CMK (cell line): Measurements from ENCODE around the gene TMEM250.
"Not testable (repeated sequence)": the region's sequence is repeated elsewhere in the genome, so short reads cannot be mapped to it uniquely, and the experiment has no call there.

Experiments used
- DNase-seq: peaks from one replicate; pipeline ENCODE4 v3.0.0-alpha.2; 2010; ENCODE audit warnings: low read depth

Gene TMEM250

DNA sequence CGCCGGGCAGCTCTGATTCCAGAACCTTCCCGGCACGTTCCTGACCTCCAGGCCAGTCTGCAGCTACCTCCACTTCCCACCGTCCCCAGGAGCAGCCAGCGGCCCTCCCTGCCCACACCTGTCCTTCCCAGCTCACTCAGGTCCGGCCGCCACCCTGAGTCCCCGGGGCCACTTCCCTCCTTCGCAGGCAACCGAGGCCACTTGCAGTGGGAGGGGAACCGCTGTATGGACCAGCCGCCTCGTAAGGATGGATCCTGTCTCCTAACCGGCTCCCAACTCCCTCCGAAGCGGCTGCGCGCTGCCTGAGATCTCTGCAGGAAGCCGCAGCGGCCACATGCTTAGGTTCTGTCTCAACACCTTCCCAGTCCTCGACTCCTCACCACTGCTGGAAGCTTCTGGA, 7.5 kb downstream of the TMEM250 start:
- no peak for DNase-seq

DNA sequence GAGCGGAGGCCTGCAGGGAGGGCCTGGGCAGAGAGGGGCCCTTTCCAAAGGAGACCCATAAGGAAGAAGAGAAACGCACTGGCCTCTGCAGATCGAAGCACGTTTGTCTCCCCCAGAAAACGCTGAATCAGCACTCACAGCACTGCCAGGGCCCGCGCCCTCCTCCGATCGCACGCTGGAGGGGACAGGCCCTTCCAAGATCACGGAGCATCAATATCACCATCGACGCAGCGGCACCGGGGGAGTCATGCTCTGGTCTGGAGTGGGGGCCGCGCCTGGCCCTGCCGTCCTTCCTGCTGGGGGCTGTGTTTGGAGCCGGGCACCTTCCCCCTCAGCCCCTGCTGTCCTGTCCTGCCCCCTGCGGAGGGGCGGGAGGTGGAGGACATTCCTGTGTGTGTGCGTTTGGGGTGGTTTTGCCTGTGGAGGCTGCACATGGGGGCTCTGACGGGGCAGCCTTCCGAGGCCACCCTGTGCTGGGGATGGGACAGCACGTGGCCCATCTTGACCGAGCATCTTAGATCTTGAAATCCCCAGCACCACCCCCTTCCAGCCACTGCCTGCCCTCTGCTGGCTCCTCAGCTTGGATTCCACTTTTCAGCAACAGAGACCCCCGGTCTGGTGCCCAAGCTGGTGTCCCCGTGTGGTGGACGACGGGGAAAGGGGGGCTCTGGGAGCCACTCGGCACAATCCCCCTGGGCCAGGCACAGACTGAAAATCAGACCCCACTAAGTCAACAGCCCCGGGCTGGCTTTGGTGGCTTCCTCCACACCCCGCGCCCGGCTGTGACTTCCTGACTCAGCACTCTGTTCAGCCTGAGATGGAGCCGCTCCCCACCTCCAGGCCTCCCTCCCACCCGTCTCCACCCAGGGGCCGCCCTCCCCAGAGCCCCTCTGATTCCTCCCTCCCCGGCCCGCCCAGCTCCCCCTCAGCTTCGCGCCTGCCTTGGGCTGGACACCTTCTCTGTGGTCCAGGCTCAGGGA, 8.3 kb downstream of the TMEM250 start:
- no peak for DNase-seq

DNA sequence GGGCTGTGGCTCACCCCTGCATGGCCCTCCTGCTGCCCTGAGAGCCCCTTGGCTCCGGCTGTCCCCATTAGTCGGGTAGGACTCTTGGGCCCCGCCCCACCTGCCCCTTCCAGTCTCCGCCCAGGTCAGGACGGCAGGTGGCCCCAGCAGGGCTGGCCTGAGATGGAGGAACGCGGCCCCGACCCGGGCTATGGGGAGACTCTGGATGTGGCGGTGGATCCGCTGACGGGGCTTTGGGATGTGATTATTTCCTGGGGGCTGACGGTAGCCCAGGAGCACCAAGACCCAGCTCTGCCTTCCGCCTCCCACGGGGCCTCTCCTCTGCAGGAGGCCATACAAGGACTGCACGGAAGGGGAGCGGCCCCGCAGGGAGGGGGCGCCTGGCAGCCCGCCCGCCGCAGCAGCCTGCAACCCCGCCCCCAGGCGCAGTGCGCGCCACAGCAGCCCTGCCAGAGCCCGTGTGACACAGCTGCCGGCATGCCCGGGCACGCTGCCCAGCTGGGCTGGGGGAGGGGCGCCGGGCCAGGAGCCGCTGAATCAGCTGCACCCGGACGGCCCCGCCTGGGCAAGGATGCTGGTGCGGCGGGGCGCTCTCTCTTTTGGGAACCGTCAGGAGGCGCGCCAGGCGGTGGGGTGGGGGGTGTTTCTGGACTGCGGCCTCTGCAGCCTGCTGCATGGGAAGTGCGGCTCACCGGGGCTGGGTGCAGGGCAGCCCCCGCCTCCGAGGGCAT, 9.2 kb downstream of the TMEM250 start:
- DNase-seq = peak; percentile 87

DNA sequence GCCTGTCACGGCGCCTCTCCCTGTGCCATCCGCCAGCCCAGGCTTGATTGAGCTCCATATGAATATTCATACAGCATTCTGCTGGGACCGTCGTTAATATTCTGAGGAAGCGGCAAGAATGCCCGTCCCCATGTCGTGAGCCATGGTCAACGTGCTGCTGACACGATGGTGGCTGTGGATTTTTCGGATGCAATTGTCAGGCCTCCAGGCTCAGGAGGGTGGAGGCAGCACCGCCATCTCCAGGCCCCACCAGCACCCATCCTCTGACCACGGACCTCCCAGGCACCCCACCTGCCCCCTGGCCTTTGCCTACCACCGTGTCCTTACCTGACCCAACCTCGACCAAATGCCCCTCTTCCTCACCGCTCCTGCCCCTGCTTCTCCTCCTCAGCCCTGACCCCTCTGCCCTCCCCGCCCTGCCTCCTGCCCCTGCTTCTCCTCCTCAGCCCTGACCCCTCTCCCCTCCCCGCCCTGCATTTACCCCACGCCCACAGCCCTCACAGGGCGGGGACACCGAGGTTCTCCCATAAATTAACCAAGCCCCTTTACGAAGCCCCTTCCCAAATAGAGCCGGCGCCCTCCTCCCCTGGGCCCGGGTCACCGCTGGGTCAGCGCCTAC, 9.9 kb downstream of the TMEM250 start:
- no peak for DNase-seq

DNA sequence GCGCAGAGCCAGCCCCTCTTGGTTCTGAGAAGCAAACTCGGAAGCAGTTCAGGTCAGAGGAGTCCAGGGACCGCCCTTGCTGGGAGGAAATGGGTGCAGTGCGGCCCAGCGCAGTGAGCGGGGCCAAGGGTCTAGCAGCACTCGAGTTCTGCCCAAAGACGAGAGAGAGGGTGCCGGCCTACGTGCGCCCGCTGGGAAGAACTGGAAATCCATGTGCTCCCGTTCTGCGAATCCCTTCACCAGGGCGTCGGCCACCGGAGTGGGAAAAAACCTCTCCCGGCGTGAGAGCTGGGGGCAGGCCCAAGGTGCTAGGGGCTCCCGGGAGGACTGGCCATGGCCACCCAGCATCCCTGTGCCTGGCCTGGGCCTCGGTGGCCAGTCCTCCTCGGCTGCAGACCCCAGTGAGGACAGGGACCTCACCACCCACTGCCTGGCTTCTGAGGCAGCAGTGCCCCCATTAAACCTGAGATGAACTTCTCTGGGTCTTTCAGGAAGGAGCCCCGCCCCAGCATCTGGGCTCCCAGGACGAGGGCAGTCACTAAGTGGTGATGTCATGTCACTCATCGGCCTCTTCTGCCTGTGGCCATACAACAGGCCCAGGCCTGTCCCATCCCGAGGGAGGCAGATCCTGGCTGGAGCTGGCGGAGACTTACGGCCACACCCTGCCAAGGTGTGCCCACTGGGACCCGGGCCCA, 10.6 kb downstream of the TMEM250 start:
- DNase-seq = no peak

DNA sequence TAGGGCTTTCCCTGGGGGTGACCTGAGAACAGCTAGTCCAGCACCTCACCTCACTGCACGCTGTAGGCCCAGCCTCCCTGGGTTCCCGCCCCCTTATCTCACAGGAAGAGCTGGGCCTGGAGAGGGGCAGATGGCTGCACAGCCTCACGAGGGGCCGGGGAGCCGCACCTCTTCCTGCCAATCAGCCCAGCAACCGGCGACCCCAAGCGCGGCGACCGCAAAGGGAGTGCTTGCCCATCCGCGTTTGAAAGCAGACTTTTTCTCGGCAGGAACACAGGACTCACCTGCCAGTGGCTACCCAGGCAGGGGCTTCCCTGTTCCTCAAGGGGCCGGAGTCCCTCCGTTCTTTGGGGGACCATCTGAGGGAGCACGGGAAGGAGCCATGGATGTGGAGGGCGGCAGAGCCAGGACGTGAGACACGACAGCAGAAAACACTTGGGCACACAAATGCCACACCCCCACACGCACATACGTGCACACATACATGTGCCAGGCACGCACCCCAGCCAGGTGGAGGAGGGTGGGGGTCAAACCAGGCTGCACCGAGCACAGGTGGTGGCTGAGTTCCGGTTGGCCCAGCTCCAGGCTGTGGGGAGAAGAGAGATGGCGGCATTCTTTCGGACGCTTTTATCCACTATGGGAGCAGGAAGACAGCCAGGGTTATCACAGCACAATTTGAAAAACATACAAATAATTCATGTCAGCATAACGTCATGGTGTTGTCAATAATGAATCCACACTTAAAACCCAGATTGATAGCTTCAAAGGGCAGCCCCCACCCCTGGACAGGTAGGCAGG, 11.3 kb downstream of the TMEM250 start:
- DNase-seq = peak; percentile 88

DNA sequence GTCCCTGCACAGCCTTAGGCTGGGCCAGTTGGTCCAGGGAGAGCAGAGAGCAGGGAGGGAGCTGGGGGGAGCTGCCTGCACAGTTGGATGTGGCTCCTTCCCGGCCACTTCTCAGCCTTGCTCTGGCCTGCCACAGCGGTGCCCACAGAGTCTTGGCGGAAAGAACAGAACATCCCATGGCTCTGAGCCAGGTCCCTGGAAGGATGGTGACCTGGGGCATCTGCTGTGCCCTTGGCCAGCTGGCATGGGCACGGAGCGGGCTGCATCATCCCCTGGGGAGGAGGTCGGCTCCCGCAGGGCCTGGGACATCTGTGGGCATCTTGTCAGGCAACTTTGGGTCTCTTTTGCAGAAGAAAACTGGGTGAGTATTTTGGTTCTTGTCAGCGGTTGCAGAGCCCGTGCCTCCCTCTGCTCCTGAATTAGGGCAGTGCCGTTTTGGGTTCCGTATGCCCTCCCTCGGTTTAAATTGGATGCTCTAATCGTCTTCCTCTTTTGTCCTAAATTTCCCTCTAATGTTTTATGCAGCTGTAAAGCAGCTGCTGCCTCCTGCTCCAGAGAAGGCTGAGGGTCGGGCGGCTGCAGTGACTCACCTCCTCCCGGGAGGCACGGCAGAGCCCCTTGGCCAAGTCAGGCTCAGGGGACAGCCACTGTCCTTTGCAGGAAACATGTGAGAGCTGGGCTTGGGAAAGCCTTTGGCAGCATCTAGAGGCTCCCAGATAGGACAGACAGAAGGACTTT, 13.1 kb downstream of the TMEM250 start:
- no peak for DNase-seq

DNA sequence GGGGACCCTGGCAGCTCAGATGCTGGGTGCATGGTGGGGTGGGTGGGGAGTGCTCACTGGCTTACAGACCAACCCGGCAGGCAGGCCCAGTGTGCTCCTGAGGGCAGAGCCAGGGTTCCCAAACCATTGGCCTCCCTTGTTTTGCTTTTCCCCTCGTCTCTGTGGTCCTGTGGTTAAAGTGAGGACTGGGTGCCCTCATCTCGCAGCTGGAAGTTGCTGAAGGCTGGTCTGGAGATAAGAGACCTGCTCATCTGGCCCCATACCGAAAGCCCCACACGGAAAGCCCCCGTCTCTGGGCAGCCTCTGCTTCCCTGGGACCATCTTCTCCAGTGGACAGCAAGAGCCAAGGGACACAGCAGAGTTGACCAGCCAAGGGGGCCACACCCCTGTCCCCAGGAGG, 13.8 kb downstream of the TMEM250 start:
- no peak for DNase-seq

DNA sequence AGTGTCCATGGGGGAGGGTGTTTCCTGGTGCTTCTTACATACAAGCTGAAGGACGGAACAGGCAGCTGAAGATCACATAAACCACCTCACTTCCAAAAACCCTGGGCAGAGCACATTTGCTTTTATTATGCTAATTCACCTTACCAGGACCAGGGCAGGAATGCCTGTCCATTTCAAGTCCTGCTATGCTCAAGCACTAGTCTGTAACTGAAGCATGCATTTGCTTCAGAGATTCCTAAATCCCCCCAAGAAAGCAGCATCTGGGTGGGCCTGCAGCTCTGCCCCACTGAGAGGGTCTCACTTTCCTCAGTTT, 14.2 kb downstream of the TMEM250 start:
- no peak for DNase-seq

DNA sequence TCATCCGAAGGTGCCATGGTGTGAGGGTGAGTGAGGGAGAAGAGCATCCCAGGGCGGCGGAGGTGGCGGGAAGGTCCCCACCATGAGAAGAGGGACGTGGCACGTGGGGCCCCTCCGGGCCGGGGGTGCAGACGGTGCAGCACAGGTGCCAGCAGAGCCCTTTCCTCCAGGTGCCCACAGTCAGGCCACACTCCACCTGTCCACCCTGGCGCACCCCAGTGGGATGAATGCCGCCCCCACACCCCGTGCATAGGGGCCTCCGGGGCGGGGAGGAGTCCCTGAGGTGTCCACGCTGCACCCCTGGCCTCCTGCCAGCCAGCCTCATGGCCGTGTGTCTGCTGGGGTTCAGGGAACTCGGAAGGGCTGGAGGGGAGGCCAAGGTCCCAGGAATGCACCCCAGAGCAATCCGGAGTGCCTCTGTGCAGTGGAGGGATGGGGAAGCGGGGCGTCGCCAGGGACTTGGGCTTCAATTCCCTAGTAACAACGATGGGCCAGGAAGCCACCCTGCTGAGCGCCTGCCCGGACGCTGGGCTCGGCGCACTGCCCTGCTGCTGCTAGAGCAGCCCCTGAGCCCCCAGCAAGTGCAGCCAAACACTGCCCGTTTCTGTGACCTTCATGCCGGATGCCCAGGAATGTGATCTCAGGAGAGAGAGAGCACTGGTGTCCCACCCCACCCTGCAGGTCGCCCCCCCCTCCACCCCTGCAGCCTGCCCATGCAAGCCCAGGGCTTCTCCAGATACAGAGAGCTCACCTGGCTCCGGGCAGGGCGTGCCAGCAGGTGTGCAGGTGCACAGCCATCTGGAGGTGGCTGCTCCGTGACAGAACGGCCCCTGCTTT, 14.8 kb downstream of the TMEM250 start:
- no peak for DNase-seq

DNA sequence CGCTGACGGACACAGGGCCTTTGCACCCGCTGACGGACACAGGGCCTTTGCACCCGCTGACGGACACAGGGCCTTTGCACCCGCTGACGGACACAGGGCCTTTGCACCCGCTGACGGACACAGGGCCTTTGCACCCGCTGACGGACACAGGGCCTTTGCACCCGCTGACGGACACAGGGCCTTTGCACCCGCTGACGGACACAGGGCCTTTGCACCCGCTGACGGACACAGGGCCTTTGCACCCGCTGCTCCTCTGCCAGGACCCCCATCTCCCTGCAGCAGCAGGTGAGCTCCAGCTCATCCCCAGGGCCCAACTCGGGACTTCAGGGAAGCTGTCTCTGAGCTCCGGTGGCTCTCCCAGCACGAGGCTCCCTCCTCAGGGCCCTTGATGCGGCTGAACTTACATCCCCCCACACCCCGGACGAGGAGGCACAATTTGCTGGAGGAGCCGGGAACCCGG, 17.0 kb downstream of the TMEM250 start:
- not testable (repeated sequence) for DNase-seq

DNA sequence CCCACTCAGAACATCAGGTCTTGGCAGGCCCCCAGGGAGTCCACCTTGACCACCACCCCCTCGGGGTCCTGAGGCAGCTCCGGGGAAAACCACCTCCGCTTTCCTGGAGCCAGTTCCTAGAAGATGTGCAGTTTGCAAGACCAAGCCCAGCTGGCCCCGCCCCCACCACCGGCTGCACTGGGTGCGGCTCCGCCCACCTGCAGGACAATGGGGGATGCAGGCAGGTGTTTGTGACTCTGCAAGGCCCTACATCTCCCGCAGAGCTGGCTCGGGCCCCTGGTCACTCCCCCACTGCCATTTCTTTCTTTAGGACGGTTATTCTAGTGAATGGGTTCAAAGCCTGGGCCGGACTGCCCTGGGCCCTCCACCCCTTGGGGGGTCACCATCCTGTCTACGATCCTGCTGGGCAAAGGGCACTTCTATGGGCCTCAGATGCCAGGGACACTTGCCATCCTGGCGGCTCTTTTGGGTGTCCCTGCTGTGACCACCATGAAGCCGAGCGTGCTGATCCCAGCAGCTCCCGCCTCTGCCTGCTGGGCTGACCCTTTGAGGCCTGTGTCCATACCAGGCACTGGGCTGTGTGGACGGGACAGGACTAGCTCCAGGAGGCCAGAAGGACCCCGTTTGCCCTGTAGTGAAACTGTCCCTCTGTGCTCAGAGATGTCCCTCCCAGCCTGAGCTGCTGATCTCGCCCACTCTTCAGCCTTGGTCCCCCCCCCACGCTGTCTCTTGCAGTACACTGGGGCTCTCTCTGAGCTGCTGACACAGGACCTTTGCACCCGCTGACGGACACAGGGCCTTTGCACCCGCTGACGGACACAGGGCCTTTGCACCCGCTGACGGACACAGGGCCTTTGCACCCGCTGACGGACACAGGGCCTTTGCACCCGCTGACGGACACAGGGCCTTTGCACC, 17.7 kb downstream of the TMEM250 start:
- DNase-seq = no peak

DNA sequence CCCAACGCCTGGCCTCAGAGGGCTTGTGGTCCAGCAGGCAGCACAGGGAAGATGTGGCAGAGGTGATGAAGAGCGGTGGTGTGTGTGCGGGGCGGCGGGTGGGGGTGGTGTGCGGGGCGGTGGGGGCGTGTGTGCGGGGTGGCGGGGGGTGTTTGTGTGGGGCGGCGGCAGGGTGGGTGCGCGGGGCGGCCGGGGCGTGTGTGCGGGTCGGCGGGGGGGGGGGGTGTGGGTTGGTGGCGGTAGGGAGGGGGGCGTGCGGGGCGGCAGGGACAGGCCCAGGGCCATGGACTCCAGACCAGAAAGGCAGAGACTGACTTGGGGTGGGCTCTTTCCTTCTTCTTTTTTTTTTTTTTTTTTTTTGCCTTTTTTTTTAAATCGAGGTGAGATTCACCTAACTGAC, 19.1 kb downstream of the TMEM250 start:
- no peak for DNase-seq

DNA sequence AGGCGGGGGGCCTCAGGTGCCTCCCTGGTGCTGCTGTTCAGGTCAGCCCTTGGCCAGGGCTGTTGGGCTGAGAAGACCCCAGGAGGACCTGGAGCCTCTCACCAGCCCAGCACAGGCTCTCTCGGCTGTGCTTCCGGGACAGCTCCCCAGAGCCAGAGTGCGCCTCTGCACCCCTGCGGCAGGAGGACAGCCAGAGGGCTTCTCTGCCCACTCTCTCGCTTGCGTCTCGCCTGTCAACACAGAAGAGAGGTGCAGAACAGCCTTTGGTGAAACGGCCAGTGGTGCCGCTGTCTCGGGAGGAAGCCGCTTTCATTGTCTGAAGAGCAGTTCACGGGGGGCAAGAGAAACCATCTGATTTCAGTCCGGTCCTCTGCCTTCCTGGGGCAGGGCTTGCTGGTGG, 19.8 kb downstream of the TMEM250 start:
- no peak for DNase-seq

DNA sequence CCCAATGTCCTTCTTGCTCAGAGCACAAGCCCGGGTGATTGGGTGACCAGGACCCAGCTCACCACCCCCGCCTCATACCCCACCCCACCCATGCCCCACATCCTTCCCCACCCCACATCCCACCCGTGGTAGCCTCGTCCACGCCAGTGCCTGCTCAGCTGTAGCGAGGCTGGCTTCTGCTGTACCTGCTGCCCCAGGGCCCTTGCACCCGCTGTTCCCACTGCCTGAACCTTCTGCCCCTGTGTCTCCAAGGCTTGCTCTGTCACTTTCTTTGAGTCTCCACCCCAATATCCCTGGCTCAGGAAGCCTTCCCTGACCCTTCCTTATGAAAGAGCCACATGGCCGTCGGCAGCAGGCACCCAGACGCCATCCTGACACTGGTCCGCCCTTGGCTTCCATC, 20.5 kb downstream of the TMEM250 start:
- no peak for DNase-seq

DNA sequence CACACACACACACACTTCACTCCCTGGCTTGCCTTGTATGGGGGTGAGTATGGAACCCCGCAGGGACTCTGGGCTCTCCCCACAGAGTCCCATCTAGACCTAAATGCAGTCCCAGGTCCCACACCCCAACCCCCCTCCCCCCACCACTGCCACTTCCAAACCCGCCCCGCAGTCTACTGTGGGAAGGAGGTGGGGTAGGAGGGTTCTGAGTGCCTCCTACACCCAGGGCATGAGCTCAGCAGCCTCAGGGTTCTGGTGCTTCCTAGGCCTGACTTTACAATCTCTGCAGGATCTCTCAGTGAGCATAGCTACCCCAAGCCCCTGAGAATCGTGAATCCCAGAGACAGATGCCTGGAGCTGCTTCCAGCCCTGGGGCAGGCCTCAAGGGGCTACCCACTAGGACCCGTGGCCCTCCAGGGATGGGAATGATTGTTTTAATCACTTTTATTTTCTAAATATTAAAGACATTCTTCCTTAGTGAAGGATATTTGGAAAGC, 22.1 kb downstream of the TMEM250 start:
- no peak for DNase-seq

DNA sequence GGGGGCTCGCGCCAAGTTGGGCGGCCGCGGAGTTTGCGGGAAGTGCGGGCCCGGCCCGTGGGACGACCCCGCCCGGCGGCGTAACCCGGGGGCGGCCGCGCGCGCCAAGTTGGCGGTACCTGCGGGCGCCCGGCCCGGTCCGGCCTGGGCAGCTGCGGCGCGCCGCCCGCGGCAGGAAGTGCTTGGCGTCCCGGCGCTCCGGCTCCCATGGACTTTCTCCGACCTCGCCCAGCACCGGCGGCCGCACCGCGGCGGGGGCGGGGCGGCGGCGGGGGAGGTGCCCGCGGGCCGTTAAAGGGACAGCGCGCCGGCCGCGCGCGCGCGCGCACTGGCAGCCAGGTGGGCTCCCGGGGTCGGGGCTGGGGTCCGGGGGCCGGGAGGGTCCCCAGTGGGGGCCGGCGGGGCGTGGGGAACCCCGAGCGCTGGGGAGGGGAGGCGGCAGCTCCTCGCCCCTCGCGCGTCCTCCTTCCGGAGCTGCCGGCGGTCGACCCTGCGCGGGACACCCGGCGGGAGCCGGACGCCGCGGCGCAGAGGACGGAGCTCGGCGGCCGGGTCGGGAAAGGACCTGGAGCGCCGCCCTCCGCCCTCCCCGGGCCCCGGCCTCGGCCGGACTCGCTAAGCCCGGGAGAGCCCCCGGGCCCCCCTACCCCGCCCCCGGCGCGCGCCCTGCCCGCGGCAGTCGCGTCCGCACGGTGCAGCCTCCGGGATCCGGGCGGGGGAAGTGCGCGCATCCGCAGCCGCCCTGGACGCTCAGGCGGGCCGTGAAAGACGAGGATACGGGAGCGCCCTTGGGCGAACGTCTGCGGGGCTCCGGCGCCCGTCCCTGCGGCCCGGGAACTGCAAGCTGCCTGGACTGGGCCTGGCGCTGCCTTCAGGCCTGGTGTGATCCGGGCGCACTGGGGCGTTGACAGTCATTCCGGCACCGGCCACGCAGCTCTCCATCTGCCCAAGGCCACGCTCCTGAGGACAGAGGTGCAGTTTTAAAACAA, 23.3 kb downstream of the TMEM250 start, which contains the start of gene NACC2:
NACC2 (minus strand) TSS at position 220 of the 989 bp plus-strand sequence. CDS start 44,768 bp downstream, outside the sequence.
- no peak for DNase-seq
